ENCODE measurements around the gene KLHL26.

The KLHL26 gene

DNA sequence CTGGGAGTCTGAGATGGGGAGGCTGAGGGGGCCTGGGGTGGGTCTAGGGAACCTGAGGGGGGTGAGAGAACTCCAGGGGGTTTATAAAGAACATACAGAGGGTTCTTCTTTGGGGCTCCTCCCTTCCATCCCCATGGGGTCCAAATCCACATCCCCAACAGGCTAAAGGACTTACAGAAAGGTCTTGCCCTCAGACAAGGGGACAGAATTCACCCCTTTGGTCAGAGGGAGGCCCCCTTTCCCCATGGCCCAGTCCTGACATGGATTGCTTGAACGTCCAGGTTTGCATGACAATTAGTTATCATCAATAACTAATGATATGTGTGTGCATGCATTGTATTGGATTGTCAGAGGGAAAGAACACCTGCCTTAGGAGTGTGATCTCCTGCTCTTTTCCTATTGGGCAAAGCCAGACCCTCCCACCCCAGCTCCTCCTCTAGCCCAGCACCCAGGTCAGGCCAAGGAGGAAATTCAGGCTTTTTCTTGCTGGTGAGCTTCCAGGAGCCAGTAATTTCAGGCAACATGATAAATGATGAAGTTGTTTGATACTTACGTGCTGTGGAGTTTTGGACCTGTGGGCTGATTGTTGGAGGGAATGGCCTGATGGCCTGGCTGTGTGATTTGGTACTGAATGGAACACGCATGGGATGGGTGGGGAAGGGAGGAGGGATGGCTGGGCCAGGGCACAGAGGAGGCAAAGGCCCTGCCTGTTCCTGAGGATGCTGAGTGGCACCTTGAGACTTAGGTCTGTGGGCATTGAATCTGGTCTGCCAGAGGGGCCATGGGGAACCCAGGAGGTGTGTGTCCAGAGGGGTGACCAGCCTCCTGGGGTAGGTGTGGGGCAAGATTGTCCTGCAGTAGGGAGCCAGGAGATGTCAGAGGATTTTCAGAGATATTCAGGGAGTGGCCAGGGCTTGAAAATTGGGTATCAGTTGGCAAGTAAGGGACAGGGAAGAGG is 1.1 kb downstream of the KLHL26 start:
- Histone ChIP-seq H3K9me2 (replicated peaks; ENCODE audit: insufficient read depth, low read length) (no peaks in the 10 kb centered on the region), H3K9ac (ENCODE audit: low read length) (no peak overlapping the region), H3K36me3 (ENCODE audit: low read length) (no peaks in the 10 kb centered on the region), H3K9me3 (ENCODE audit: insufficient read depth, low read length) (no peaks in the 10 kb centered on the region), H4K20me1 (ENCODE audit: low read depth, low read length) (no peaks in the 10 kb centered on the region), H3K4me3 (ENCODE audit: insufficient read depth, low read length, poor library complexity, severe bottlenecking) (no peak overlapping the region), H3K27me3 (ENCODE audit: low read length) (no peaks in the 10 kb centered on the region), H3K4me2 (ENCODE audit: low read depth, low read length, poor library complexity, severe bottlenecking) (no peak overlapping the region), H3K79me2 (ENCODE audit: insufficient read depth, low read length) (no peaks in the 10 kb centered on the region), H3K27ac (ENCODE audit: low read depth, low read length) (no peak overlapping the region), H2AFZ (ENCODE audit: low read depth, low read length, severe bottlenecking) (no peak overlapping the region), H3F3A (ENCODE audit: insufficient read depth) (no peaks in the 10 kb centered on the region)
- TF ChIP-seq, protein P1, sequence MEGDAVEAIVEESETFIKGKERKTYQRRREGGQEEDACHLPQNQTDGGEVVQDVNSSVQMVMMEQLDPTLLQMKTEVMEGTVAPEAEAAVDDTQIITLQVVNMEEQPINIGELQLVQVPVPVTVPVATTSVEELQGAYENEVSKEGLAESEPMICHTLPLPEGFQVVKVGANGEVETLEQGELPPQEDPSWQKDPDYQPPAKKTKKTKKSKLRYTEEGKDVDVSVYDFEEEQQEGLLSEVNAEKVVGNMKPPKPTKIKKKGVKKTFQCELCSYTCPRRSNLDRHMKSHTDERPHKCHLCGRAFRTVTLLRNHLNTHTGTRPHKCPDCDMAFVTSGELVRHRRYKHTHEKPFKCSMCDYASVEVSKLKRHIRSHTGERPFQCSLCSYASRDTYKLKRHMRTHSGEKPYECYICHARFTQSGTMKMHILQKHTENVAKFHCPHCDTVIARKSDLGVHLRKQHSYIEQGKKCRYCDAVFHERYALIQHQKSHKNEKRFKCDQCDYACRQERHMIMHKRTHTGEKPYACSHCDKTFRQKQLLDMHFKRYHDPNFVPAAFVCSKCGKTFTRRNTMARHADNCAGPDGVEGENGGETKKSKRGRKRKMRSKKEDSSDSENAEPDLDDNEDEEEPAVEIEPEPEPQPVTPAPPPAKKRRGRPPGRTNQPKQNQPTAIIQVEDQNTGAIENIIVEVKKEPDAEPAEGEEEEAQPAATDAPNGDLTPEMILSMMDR (IDR thresholded peaks at IDR 0.05; ENCODE audit: insufficient read depth, low read length, poor library complexity, severe bottlenecking) = no peak
- TF ChIP-seq EZH2phosphoT487 (conservative IDR thresholded peaks at IDR 0.05; ENCODE audit: low read length) = no peak

- no peaks in the 10 kb centered on the region for H3K36me3 ChIP-seq (ENCODE audit: low read length)
- H3K4me2 ChIP-seq (ENCODE audit: low read depth, low read length, poor library complexity, severe bottlenecking) = no peak overlapping the region
- no peak overlapping the region for H2AFZ ChIP-seq (ENCODE audit: low read depth, low read length, severe bottlenecking)
- no peak overlapping the region for H3K9ac ChIP-seq (ENCODE audit: low read length)
- no peaks in the 10 kb centered on the region for H3K9me2 ChIP-seq (replicated peaks; ENCODE audit: insufficient read depth, low read length)
- no peaks in the 10 kb centered on the region for H3K27me3 ChIP-seq (ENCODE audit: low read length)
- H3K9me3 ChIP-seq (ENCODE audit: insufficient read depth, low read length) = no peaks in the 10 kb centered on the region
- H3K79me2 ChIP-seq (ENCODE audit: insufficient read depth, low read length) = no peaks in the 10 kb centered on the region
- no peak for TF ChIP-seq EZH2phosphoT487 (conservative IDR thresholded peaks at IDR 0.05; ENCODE audit: low read length)
- TF ChIP-seq, protein P1 (IDR thresholded peaks at IDR 0.05; ENCODE audit: insufficient read depth, low read length, poor library complexity, severe bottlenecking) = no peak
- no peak overlapping the region for H3K4me3 ChIP-seq (ENCODE audit: insufficient read depth, low read length, poor library complexity, severe bottlenecking)
- no peaks in the 10 kb centered on the region for H3F3A ChIP-seq (ENCODE audit: insufficient read depth)
- H4K20me1 ChIP-seq (ENCODE audit: low read depth, low read length) = no peaks in the 10 kb centered on the region
- H3K27ac ChIP-seq (ENCODE audit: low read depth, low read length) = no peak overlapping the region
Observed at GRCh38 chr19:18639706-18640243, 2.9 kb downstream of the KLHL26 start.

GRCh38 chr19:18644196-18645034 is 7.6 kb downstream of the KLHL26 start:
- H3K4me2 ChIP-seq (ENCODE audit: low read depth, low read length, poor library complexity, severe bottlenecking) = no peak overlapping the region
- no peaks in the 10 kb centered on the region for H3K9me2 ChIP-seq (replicated peaks; ENCODE audit: insufficient read depth, low read length)
- no peaks in the 10 kb centered on the region for H3K79me2 ChIP-seq (ENCODE audit: insufficient read depth, low read length)
- H3K4me3 ChIP-seq (ENCODE audit: insufficient read depth, low read length, poor library complexity, severe bottlenecking) = no peak overlapping the region
- no peaks in the 10 kb centered on the region for H4K20me1 ChIP-seq (ENCODE audit: low read depth, low read length)
- no peak overlapping the region for H2AFZ ChIP-seq (ENCODE audit: low read depth, low read length, severe bottlenecking)
- no peaks in the 10 kb centered on the region; the same call in 1 of the 2 replicates for H3K27me3 ChIP-seq (ENCODE audit: low read length)
- no peaks in the 10 kb centered on the region for H3F3A ChIP-seq (ENCODE audit: insufficient read depth)
- TF ChIP-seq, protein P1 (IDR thresholded peaks at IDR 0.05; ENCODE audit: insufficient read depth, low read length, poor library complexity, severe bottlenecking) = no peak
- TF ChIP-seq EZH2phosphoT487 (conservative IDR thresholded peaks at IDR 0.05; ENCODE audit: low read length) = no peak
- H3K9ac ChIP-seq (ENCODE audit: low read length) = no peak overlapping the region
- H3K9me3 ChIP-seq (ENCODE audit: insufficient read depth, low read length) = no peaks in the 10 kb centered on the region
- H3K36me3 ChIP-seq (ENCODE audit: low read length) = no peaks in the 10 kb centered on the region
- no peak overlapping the region for H3K27ac ChIP-seq (ENCODE audit: low read depth, low read length)

All from SU-DHL-6 (cell line).